Central memory CD8-positive, alpha-beta T cell (primary cell): ENCODE data around the gene FOXRED2.
"Not testable (repeated sequence)": the region's sequence is repeated elsewhere in the genome, so short reads cannot be mapped to it uniquely, and the experiment has no call there.

Experiments
- ATAC-seq: fragments of 150-1000 bp; cut with Tn5 transposase; replicated peaks from 2 replicates; pipeline ENCODE4 v1.10.0; 2022; ENCODE audit warnings: mild to moderate bottlenecking, moderate FRiP score, moderate number of reproducible peaks; ENCODE audit not compliant: poor library complexity, severe bottlenecking; ENCODE audit errors: extremely low read depth
- DNase-seq, 2 donors: peaks; one replicate each; pipeline ENCODE4 v3.0.0; 2021; ENCODE audit warnings: low spot score in 2 of 2
- H3K27ac Mint-ChIP-seq: one replicate; pipeline ENCODE4 v1.8.0; 2022; ENCODE audit warnings: low read depth, mild to moderate bottlenecking, moderate library complexity, mixed read lengths
- H3K27me3 Mint-ChIP-seq: one replicate; pipeline ENCODE4 v1.8.0; 2022; ENCODE audit warnings: mixed read lengths
- H3K36me3 Mint-ChIP-seq: one replicate; pipeline ENCODE4 v1.8.0; 2022; ENCODE audit warnings: mild to moderate bottlenecking, moderate library complexity, mixed read lengths; ENCODE audit not compliant: insufficient read depth
- H3K4me1 Mint-ChIP-seq: one replicate; pipeline ENCODE4 v1.8.0; 2022; ENCODE audit warnings: mixed read lengths
- H3K4me3 Mint-ChIP-seq: one replicate; pipeline ENCODE4 v1.8.0; 2022; ENCODE audit warnings: mild to moderate bottlenecking, moderate library complexity, mixed read lengths
- H3K9me3 Mint-ChIP-seq: one replicate; pipeline ENCODE4 v1.8.0; 2022; ENCODE audit warnings: mixed read lengths

The FOXRED2 gene

GRCh38 chr22:36463783-36464184 is 43.1 kb downstream of the FOXRED2 start:
- Mint-ChIP-seq H3K27ac (no peak overlapping the region), H3K9me3 (no peaks in the 10 kb centered on the region), H3K4me3 (no peak overlapping the region), H3K36me3 (peaks cover 2% of the 10 kb centered on the region), H3K4me1 (peaks cover 10% of the 10 kb centered on the region), H3K27me3 (no peaks in the 10 kb centered on the region)
- DNase-seq, result no peak
- no peak for ATAC-seq

GRCh38 chr22:36461665-36462649 is 44.9 kb downstream of the FOXRED2 start:
- no peak overlapping the region for H3K4me3 Mint-ChIP-seq
- no peaks in the 10 kb centered on the region for H3K27me3 Mint-ChIP-seq
- H3K27ac Mint-ChIP-seq, result peak overlapping the region; percentile 35
- DNase-seq (no peak), ATAC-seq (no peak)
- peaks cover 6% of the 10 kb centered on the region for H3K4me1 Mint-ChIP-seq
- no peaks in the 10 kb centered on the region for H3K9me3 Mint-ChIP-seq
- peaks cover 3% of the 10 kb centered on the region for H3K36me3 Mint-ChIP-seq

- no peak for ATAC-seq
- no peak for DNase-seq
- no peaks in the 10 kb centered on the region for H3K27me3 Mint-ChIP-seq
- peaks cover 10% of the 10 kb centered on the region for H3K4me1 Mint-ChIP-seq
- H3K4me3 Mint-ChIP-seq, result no peak overlapping the region
- H3K27ac Mint-ChIP-seq, result no peak overlapping the region
- no peaks in the 10 kb centered on the region for H3K9me3 Mint-ChIP-seq
- H3K36me3 Mint-ChIP-seq, result peaks cover 1% of the 10 kb centered on the region
These were observed 46.6 kb downstream of the FOXRED2 start for GRCh38 chr22:36460202-36460601.

- Mint-ChIP-seq H3K27me3 (no peaks in the 10 kb centered on the region), H3K4me3 (no peak overlapping the region), H3K4me1 (peaks cover 22% of the 10 kb centered on the region), H3K36me3 (peaks cover 12% of the 10 kb centered on the region), H3K27ac (no peak overlapping the region), H3K9me3 (no peaks in the 10 kb centered on the region)
- DNase-seq (no peak), ATAC-seq (no peak)
These were observed 49.0 kb downstream of the FOXRED2 start for GRCh38 chr22:36457688-36458450.

GRCh38 chr22:36456464-36456845 is 50.4 kb downstream of the FOXRED2 start:
- H3K4me3 Mint-ChIP-seq, result no peak overlapping the region
- H3K27ac Mint-ChIP-seq, result peak overlapping the region; percentile 82
- ATAC-seq (no peak), DNase-seq (no peak)
- peaks cover 29% of the 10 kb centered on the region for H3K4me1 Mint-ChIP-seq
- no peaks in the 10 kb centered on the region for H3K9me3 Mint-ChIP-seq
- peaks cover 15% of the 10 kb centered on the region for H3K36me3 Mint-ChIP-seq
- H3K27me3 Mint-ChIP-seq, result no peaks in the 10 kb centered on the region

GRCh38 chr22:36455571-36456463 is 51.0 kb downstream of the FOXRED2 start:
- Mint-ChIP-seq H3K27ac (peak overlapping the region; percentile 82), H3K4me1 (peaks cover 32% of the 10 kb centered on the region), H3K9me3 (no peaks in the 10 kb centered on the region), H3K4me3 (peak overlapping the region; percentile 67), H3K27me3 (no peaks in the 10 kb centered on the region), H3K36me3 (peaks cover 17% of the 10 kb centered on the region)
- ATAC-seq (no peak), DNase-seq (no peak)

- peak overlapping the region; percentile 82 for H3K27ac Mint-ChIP-seq
- peak overlapping the region; percentile 67 for H3K4me3 Mint-ChIP-seq
- DNase-seq, result peak; percentile 89
- peaks cover 34% of the 10 kb centered on the region for H3K4me1 Mint-ChIP-seq
- no peaks in the 10 kb centered on the region for H3K27me3 Mint-ChIP-seq
- peaks cover 17% of the 10 kb centered on the region for H3K36me3 Mint-ChIP-seq
- ATAC-seq, result peak; percentile 68
- no peaks in the 10 kb centered on the region for H3K9me3 Mint-ChIP-seq
These were observed 51.8 kb downstream of the FOXRED2 start for GRCh38 chr22:36454916-36455570.

- DNase-seq (no peak), ATAC-seq (no peak)
- Mint-ChIP-seq H3K27me3 (no peaks in the 10 kb centered on the region), H3K36me3 (peaks cover 17% of the 10 kb centered on the region), H3K4me3 (peak overlapping the region; percentile 67), H3K9me3 (no peaks in the 10 kb centered on the region), H3K4me1 (peaks cover 36% of the 10 kb centered on the region), H3K27ac (peak overlapping the region; percentile 82)
These were observed 52.9 kb downstream of the FOXRED2 start for GRCh38 chr22:36453855-36454378.

GRCh38 chr22:36452978-36453607 is 53.7 kb downstream of the FOXRED2 start:
- DNase-seq, H3K27me3 Mint-ChIP-seq, H3K9me3 Mint-ChIP-seq, ATAC-seq: not testable (repeated sequence)
- Mint-ChIP-seq H3K36me3 (peaks cover 17% of the 10 kb centered on the region), H3K27ac (peak overlapping the region; percentile 82), H3K4me3 (peak overlapping the region; percentile 67), H3K4me1 (peaks cover 39% of the 10 kb centered on the region)

GRCh38 chr22:36452250-36452977 is 54.4 kb downstream of the FOXRED2 start:
- H3K4me1 Mint-ChIP-seq, result peaks cover 39% of the 10 kb centered on the region
- H3K27me3 Mint-ChIP-seq, result no peaks in the 10 kb centered on the region
- ATAC-seq (no peak), DNase-seq (no peak)
- H3K9me3 Mint-ChIP-seq, result no peaks in the 10 kb centered on the region
- H3K36me3 Mint-ChIP-seq, result peaks cover 16% of the 10 kb centered on the region
- H3K4me3 Mint-ChIP-seq, result peak overlapping the region; percentile 67
- H3K27ac Mint-ChIP-seq, result peak overlapping the region; percentile 82

GRCh38 chr22:36450923-36451322 is 55.9 kb downstream of the FOXRED2 start:
- peak overlapping the region; percentile 82 for H3K27ac Mint-ChIP-seq
- peaks cover 16% of the 10 kb centered on the region for H3K36me3 Mint-ChIP-seq
- peaks cover 35% of the 10 kb centered on the region for H3K4me1 Mint-ChIP-seq
- ATAC-seq, H3K9me3 Mint-ChIP-seq, H3K27me3 Mint-ChIP-seq, DNase-seq: not testable (repeated sequence)
- H3K4me3 Mint-ChIP-seq, result peak overlapping the region; percentile 13
